Mononuclear cell (primary cell): ENCODE results near the gene PPP1R12B. TPM values are rescaled to one million over a fixed set of nuclear protein-coding genes. Genes with fewer than 3 reads are reported as not detected.
"Not testable (repeated sequence)": the region's sequence is repeated elsewhere in the genome, so short reads cannot be mapped to it uniquely, and the experiment has no call there.

Experiments
- H3K27me3 ChIP-seq: 2 replicates; pipeline ENCODE4 v1.6.0; 2011; ENCODE audit warnings: low read length, control low read depth; ENCODE audit not compliant: insufficient read depth
- H3K4me1 ChIP-seq: 2 replicates; pipeline ENCODE4 v1.5.1; 2011; ENCODE audit warnings: mild to moderate bottlenecking, low read length, control low read depth; ENCODE audit not compliant: insufficient read depth
- H3K4me3 ChIP-seq: 2 replicates; pipeline ENCODE4 v1.5.1; 2011; ENCODE audit warnings: mild to moderate bottlenecking, low read length, moderate library complexity
- H3K9me3 ChIP-seq: 2 replicates; pipeline ENCODE4 v1.5.1; 2011; ENCODE audit warnings: low read depth, mild to moderate bottlenecking, control low read depth, low read length
- total RNA-seq: library from RNA; depleted of rRNA; stranded (reverse); fragments of >200 nt; gene quantifications from one replicate; pipeline ENCODE4 v1.2.3, GENCODE V29; 2012

The PPP1R12B gene
- total RNA-seq, 1 donor = 22.4 TPM

DNA sequence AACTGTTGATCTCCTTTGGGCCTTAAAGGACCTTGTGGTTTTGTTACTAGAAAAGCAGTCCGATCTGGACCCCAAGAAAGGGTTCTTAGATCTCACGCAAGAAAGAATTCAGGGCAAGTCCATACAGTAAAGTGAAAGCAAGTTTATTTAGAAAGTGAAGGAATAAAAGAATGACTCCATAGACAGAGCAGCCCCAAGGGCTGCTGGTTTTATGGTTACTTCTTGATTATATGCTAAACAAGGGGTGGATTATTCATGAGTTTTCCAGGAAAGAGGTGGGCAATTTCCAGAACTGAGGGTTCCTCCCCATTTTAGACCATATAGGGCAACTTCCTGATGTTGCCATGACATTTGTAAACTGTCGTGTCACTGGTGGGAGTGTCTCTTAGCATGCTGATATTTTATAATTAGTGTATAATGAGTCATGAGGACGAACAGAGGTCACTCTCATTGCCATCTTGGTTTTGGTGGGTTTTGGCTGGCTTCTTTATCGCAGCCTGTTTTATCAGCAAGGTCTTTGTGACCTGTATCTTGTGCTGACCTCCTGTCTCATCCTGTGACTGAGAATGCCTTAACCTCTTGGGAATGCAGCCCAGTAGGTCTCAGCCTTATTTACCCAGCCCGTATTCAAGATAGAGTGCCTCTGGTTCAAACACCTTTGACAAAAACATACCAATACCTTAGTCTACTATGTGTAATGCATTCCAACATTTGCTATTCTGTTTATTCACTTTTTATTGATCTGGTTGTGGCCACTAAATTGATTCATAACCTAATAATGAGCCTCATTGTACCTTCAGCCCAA lies 183.5 kb downstream of the PPP1R12B start:
- H3K27me3 ChIP-seq, H3K9me3 ChIP-seq, H3K4me3 ChIP-seq: not testable (repeated sequence)
- peaks cover 14% of the 10 kb centered on the region for H3K4me1 ChIP-seq

DNA sequence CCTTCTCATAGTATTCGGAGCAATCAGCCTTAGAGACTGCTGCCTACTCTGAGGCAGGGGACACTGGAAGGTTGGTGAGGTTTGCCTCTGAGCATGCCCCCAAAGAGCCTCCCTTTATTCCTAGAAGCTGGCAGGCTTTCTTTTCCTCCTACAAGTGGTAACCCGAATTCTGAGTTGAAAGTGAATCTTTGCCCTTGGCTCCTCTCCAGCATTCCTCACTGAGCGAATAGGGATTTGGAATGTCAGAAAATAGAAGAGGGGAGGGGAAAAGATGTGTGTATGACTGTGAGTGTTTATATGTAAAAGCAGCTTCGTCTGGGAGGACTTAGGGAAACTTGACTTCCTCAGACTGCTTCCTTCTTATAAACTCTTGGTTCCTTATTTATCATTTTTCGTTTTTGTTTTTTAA lies 190.7 kb downstream of the PPP1R12B start:
- H3K9me3 ChIP-seq, H3K27me3 ChIP-seq, H3K4me3 ChIP-seq: not testable (repeated sequence)

DNA sequence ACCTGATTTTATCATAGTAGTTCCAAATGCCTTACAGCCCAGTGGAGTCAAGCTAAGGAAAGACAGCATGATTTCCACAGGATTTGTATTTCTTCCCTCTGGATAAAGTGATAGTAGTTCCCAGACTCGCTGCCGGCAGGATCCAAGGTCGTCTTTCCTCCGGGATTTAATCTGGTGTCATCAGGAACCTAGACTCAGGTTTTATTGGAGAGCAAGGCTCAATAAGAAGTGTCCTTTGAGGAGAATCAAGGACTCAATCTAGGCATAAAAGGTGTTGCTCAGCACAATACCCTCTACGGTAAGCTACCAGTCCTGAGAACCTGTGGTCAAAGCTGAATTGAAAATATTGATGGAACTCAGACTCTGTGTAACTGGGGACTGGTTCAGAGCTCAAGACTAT lies 191.1 kb downstream of the PPP1R12B start:
- not testable (repeated sequence) for H3K27me3 ChIP-seq, H3K4me3 ChIP-seq, H3K9me3 ChIP-seq
- peaks cover 13% of the 10 kb centered on the region for H3K4me1 ChIP-seq

More for the DNA sequence above, 190.7 kb downstream of the PPP1R12B start:
- peaks cover 13% of the 10 kb centered on the region for H3K4me1 ChIP-seq

DNA sequence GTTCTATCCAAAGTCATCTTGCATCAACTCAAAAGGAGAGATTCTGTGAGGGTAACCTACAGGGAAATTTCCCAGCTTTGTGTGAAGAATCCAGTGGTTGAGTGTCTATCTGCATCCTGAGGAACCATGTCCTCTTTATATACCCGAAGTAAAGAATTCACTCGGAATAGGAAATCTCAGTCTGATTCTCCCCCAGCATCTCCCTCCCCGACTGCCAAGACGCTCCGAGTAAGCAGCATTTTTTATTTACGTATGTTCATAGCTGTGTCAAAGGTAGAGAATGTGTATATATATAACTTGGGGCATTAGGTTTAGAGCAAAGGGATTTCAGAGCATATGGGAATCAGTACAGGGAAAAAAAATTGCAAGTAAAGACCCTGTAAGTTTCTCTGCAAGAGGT lies 191.5 kb downstream of the PPP1R12B start:
- H3K4me3 ChIP-seq = no peak overlapping the region
- no peaks in the 10 kb centered on the region for H3K9me3 ChIP-seq
- H3K4me1 ChIP-seq = peaks cover 13% of the 10 kb centered on the region
- H3K27me3 ChIP-seq = no peaks in the 10 kb centered on the region

DNA sequence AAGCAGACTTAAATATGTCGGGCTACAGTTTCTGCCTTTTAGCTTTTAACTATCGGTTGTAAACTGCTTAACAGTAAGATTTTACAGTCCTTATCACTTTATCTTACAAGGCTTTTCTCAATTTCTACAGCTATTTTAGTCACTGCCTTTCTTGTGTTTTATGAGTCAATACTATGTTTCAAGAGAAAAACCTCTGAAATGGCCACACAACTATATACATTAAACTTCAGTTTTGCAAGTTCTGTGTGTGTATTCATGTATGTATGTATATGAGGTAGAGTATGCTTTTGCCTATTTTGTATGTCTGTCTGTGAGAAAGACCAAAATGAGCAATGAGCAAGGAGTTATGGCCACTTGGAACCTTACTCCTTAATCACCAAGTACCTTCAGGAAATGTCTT lies 191.9 kb downstream of the PPP1R12B start:
- no peaks in the 10 kb centered on the region for H3K9me3 ChIP-seq
- peaks cover 13% of the 10 kb centered on the region for H3K4me1 ChIP-seq
- no peaks in the 10 kb centered on the region for H3K27me3 ChIP-seq
- H3K4me3 ChIP-seq = no peak overlapping the region

DNA sequence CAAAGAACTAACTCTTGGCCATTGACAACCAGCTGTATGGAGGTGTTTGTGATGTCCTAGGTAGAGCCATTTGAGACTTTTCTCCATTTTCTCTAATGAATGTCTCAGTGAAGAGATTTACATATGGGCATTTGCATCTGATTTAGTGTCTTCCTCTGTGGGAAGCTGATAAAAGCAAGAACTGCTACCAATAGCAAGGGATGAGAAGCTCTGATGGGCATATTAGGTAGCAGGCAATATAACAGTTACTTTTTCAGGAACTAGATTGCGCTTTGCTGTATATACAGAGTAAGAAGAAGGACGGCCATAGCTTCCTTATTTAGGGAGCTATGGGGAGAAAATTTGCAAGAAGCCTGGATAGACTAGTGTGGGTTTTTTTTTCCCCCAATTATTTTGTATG lies 192.4 kb downstream of the PPP1R12B start:
- not testable (repeated sequence) for H3K9me3 ChIP-seq, H3K27me3 ChIP-seq, H3K4me3 ChIP-seq
- peaks cover 13% of the 10 kb centered on the region for H3K4me1 ChIP-seq

DNA sequence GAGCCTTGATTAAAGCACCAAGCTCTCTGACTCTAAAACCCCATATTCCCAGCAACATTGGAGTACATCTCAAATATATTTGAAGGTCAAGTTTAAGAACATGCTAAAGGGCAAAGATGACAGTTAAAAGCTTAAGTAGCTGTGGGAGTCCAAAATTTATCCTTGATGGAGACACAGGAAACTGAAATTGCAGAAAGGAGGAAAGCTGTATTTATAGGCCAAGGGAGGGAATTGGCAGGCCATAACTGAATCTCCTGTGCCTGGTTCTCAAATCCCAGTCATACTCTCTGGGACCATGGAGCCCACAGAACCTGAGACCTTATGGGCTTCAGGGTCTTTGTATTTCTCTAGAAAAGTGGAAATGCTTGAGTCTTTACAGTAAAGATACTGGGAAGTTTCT lies 193.9 kb downstream of the PPP1R12B start:
- H3K4me3 ChIP-seq, H3K27me3 ChIP-seq, H3K9me3 ChIP-seq: not testable (repeated sequence)
- peaks cover 13% of the 10 kb centered on the region for H3K4me1 ChIP-seq

DNA sequence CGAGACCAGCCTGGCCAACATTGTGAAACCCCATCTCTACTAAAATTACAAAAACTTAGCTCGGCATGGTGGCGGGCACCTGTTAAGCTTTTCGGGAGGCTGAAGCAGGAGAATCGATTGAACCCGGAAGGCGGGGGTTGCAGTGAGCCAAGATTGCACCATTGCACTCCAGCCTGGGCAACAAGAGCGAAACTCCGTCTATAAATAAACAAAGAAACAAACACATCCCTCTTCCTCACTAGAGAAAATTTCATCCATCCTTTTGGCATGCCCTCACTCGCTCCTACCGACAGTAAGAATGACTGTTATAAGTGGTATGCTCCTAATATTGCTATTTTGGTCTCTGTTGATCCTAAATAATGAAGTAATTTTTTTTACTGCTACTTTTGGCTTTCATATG lies 195.0 kb downstream of the PPP1R12B start:
- H3K4me3 ChIP-seq = not testable (repeated sequence)

DNA sequence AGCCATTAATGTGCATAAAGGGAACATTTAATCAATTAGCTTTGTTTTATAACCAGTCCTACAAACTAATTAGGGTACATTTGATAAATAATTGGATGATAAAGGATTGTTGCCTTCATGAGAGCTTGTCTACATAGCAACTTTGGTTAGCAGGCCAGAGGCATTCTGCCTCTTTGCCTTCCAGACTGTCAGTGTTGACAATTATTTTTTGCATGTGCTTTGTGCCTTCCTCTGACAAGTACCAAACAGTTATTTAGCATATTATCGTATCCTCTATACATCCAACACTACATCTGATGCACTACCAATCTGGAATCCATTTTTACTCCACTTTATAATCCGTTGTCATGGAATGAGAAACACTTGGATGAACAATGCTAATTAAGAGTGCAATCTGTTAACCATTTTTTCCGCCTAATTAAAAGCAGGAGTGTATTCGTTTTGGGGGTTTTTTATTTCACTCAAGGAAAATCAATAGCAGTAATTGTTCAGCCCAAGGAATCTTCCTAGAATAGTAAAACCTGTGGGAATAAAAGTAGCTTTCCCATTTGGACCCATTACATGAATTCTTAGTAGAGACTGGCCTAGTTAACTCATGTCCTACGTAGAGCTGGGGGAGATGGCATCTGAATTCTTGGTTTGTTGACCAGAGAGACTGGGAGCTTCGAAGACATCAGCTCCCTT lies 196.4 kb downstream of the PPP1R12B start:
- not testable (repeated sequence) for H3K4me1 ChIP-seq, H3K27me3 ChIP-seq, H3K9me3 ChIP-seq, H3K4me3 ChIP-seq

More for the DNA sequence above, 195.0 kb downstream of the PPP1R12B start:
- H3K4me1 ChIP-seq = peaks cover 13% of the 10 kb centered on the region
- H3K9me3 ChIP-seq, H3K27me3 ChIP-seq: not testable (repeated sequence)

DNA sequence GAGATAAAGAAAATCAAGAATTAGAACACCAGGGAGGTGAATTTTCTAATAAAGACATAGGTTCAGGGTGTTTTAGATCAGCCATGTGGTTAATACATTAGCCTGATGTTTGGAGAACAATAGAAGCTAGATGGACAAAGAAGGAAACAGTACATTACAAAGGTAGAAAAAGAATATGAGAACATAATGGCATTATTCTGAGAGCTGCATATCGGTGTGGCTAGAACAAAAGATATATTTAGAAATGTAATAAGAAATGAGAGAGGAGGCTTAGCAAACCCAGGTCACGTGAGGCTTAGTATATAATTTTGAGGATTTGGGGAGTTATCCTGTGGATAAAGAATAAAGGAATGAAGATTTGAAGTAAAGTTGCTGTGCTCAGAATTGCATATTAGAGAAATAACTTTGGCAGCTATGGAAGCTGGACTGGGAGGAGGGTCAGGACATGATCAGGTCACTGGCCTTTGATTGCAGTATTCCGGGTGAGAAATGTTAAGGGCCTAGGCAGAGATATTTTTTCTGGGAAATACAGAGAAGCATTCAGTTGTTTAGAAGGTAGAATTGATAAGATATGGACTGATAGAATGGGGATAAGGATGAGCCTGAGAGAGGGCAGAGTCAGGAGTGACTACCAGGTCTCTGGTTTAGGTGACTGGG lies 197.3 kb downstream of the PPP1R12B start:
- not testable (repeated sequence) for H3K4me1 ChIP-seq, H3K9me3 ChIP-seq, H3K4me3 ChIP-seq, H3K27me3 ChIP-seq

DNA sequence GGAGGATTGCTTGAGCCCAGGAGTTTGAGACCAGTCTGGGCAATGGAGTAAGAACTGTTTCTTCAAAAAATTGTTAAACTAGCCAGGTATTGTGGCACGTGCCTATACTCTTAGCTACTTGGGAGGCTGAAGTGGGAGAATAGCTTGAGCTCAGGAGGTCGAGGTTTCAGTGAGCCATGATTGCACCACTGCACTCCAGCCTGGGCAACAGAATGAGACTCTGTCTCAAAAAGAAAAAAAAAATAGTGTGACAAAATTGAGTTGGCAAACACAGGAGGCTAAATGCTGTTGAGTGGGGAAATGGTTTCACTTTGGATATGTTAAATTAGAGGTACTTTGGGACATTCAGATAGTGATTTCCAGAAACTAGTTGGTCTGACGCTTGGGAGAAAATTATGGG lies 197.9 kb downstream of the PPP1R12B start:
- not testable (repeated sequence) for H3K4me1 ChIP-seq, H3K4me3 ChIP-seq, H3K9me3 ChIP-seq, H3K27me3 ChIP-seq

DNA sequence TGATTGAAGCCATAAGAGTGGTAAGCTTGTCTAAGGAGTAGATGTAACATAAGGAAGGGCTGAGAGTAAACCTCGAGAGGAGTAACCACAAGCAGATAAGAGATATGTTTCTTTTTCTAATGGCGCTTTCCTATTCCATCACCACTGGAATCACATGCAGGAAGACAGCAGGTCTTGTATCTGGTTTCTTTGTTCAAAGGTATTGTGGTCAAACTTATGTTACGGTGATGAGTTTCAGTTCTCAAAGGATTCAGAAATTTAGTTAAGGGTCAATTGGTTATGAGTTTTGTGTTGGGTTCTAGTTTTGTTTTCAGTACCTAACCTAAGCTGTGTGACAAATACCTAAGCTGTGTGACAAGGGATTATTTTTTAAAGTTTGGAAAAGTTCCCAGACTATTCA lies 198.3 kb downstream of the PPP1R12B start:
- H3K9me3 ChIP-seq, H3K27me3 ChIP-seq, H3K4me1 ChIP-seq, H3K4me3 ChIP-seq: not testable (repeated sequence)

DNA sequence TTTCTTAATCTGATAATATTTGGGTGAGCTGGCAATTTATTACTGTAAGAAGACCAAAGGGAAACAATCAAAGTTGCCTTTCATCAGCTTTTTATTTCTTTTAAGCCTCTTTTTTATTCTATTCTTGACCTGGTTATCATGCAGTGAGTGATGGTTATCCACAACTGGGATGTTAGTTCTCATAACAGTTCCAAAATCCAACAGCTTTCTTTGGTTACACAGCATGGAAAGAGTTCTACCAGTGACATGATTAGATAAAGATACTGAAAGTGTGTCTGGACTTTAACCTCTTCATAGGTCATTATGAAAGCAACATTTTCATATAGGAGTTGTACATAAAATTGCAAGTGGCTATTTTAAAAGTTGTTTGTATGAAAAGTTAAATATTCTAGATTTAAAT lies 198.7 kb downstream of the PPP1R12B start:
- H3K4me3 ChIP-seq = no peak overlapping the region
- no peaks in the 10 kb centered on the region for H3K9me3 ChIP-seq
- H3K27me3 ChIP-seq = no peaks in the 10 kb centered on the region
- no peaks in the 10 kb centered on the region for H3K4me1 ChIP-seq

DNA sequence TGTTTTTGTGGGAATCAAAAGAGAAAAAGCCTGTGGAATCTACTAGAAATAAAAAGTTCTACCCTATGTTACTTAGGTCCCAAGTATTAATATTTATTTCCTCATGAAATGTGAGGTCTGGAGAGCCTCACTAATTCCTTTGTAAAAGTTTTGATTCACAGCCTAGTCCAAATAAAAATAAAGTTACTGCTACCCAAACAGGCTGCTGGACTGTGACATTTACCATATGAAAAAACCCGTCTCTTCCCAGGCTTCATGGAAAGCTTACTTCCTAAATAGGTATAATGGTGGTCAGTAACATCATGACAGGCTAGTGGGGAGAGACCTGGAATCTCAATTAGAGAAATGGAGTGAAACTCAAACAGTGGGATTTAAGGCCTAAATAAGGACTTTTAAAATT lies 201.6 kb downstream of the PPP1R12B start:
- not testable (repeated sequence) for H3K4me1 ChIP-seq, H3K27me3 ChIP-seq, H3K4me3 ChIP-seq, H3K9me3 ChIP-seq

DNA sequence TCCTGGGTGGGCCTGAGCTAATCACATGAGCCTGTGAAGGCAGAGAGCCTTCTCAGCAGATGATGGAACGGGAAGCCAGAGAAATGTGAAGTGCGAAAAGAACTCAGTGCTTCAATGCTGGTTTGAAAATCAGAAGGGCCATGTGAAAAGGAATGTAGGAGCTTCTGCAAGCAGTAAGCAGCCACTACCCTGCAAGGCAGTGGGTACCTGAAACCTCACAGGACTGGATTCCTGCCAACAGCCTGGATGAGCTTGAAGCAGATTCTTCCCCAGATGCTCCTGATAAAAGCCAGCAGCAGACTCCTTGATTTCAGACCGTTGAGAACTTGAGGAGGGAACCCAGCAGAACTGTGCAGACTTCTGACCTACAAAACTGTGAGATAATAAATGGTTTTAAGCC lies 203.2 kb downstream of the PPP1R12B start:
- H3K9me3 ChIP-seq = no peaks in the 10 kb centered on the region
- H3K4me3 ChIP-seq = no peak overlapping the region
- no peaks in the 10 kb centered on the region for H3K27me3 ChIP-seq
- H3K4me1 ChIP-seq = no peaks in the 10 kb centered on the region

DNA sequence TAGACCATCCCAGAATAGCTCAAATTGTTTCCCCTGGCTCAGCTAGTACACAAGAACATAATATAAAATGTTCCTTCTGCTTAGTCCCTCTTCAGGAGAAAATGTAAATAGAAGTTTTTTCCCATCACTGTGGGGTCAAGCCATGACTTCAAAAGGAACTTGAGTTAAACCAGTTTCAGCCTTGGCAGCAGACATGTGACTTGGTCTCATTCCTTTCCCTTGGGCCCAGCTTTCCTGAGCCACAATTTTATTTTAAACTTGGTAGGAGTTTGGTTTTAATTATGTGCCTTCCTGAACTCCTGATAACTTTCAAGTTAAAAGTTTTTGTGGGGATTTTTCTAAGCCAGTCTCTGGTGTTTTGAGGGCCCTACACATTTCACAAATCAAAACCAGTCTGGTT lies 204.1 kb downstream of the PPP1R12B start:
- H3K4me3 ChIP-seq, H3K4me1 ChIP-seq, H3K9me3 ChIP-seq, H3K27me3 ChIP-seq: not testable (repeated sequence)
